GM19238 (cell line): ENCODE measurements around the gene GPR78.
"Not testable (repeated sequence)": the region's sequence is repeated elsewhere in the genome, so short reads cannot be mapped to it uniquely, and the experiment has no call there.

ENCODE experiments used
- DNase-seq: peaks from one replicate; pipeline ENCODE4 v3.0.0; 2011; ENCODE audit warnings: low spot score; ENCODE audit not compliant: insufficient read length

The GPR78 gene

GRCh38 chr4:8614365-8615193, 34.4 kb downstream of the GPR78 start:
- no peak for DNase-seq

DNA sequence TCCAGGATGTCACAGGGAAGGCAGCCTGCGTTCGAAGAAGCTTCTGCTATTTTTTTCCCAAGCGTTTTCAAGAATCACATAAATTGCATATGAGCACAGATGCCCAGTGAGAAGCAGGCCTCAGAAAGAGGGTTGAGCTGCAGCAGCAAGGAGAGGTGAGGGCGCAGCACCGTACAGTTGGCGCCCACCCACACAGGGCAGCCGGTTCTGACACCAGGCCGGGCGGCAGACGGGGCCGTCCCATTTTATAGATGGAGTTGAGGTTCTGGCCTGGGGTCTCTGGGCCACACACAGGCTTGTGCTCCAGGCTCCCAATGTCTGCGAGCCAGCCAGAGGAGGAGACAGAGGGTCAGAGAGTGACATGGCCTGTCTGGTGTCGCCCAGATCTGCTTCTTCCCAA, 35.2 kb downstream of the GPR78 start:
- no peak for DNase-seq

- no peak for DNase-seq
These were observed 36.0 kb downstream of the GPR78 start for GRCh38 chr4:8615921-8616787.

- DNase-seq = no peak
These were observed 36.6 kb downstream of the GPR78 start for GRCh38 chr4:8616831-8617230.

- DNase-seq = no peak
These were observed 37.4 kb downstream of the GPR78 start for GRCh38 chr4:8617486-8618040.

DNA sequence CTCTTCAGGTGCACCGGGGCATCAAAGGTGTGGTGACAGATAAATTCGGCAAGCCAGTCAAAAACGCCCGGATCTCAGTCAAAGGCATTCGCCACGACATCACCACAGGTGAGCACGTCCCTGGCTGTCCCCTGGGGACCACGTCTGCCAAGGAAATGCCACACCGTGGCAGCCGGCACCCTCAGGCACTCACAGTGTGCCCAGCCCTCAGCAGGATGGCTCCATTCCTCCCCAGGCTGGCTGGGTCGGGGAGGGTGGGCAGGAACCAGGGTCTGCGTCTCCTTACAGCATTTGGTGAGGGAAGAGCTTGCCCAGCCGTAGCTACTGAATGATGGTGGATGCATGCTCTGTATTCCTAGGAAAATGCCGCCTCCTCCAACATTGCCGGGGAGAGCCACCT, 38.2 kb downstream of the GPR78 start:
- DNase-seq = no peak

DNA sequence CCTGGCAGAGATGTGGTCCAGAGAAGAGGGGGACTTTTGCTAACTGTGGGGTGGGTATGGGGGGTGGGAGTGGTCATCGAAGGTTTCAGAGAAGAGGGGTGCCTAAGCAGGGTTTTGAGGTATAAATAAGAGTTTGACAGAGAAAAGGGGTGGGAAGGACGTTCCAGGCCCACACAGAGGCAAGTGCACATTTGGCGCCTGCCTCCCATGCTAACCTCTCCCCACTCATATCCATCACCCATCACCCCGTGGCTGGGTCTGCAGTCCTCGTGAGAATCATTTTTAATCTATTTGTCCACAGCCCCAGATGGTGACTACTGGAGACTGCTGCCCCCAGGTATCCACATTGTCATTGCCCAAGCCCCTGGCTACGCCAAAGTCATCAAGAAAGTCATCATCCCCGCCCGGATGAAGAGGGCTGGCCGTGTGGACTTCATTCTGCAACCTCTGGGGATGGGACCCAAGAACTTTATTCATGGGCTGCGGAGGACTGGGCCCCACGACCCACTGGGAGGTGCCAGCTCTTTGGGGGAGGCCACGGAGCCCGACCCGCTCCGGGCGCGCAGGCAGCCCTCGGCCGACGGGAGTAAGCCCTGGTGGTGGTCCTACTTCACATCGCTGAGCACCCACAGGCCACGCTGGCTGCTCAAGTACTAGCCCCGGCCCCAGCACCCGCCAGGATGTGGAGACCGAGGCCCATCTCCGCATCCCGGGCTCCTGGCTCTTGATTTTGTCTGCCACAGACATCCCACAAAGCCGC, 38.9 kb downstream of the GPR78 start:
- no peak for DNase-seq

DNA sequence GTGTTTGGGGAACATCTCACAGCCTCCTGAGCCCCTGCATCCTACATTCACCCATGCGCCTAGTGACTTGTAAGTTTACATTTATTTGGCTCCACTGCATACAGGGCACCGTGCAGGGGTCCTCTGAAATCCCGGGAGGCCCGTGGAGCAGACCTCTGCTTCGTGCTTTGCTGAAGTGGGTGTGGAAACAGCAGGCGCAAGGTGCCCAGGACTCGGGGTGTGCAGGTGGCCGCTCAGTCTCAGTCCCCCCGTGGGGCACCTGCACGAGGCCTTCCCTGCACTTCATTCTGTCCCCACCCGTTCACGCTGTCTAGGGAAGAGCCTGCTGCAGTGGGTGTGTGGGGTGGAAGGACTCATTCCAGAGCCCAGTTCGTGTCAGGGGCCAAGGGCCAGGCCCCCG, 40.9 kb downstream of the GPR78 start:
- DNase-seq = not testable (repeated sequence)

DNA sequence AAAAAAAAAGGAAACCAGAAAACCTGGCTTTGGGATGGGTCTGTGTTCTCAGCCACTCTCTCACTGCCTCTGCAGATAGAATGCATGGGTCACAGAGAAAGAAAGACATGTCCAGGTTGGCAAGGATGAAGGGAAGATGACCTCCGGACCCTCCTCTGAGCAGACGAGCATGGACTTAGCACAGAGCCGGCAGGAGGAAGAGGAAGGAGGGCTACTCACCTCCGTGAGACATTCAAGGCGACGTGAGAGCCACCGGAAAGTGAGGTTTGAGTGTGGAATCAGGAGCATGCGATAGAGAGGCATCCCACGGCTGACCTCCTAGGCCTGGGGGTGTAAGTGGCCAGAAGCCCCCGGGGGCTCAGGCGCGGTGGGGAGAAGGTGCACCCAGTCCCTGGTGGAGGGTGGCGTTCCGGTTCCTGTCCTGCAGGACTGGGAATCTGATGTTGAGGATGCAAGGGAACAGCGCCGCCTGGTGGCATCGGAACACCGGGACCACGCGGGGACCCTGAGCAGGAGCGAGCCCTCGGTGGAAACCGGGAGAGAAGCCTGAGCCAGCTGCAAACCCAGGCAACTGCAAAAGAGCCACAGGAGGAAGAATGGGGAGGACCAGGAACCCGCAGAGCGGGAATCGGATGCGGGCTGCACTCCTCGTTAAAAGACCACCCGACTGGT, 44.5 kb downstream of the GPR78 start:
- not testable (repeated sequence) for DNase-seq

DNA sequence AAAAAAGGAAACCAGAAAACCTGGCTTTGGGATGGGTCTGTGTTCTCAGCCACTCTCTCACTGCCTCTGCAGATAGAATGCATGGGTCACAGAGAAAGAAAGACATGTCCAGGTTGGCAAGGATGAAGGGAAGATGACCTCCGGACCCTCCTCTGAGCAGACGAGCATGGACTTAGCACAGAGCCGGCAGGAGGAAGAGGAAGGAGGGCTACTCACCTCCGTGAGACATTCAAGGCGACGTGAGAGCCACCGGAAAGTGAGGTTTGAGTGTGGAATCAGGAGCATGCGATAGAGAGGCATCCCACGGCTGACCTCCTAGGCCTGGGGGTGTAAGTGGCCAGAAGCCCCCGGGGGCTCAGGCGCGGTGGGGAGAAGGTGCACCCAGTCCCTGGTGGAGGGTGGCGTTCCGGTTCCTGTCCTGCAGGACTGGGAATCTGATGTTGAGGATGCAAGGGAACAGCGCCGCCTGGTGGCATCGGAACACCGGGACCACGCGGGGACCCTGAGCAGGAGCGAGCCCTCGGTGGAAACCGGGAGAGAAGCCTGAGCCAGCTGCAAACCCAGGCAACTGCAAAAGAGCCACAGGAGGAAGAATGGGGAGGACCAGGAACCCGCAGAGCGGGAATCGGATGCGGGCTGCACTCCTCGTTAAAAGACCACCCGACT, 50.2 kb downstream of the GPR78 start:
- not testable (repeated sequence) for DNase-seq

DNA sequence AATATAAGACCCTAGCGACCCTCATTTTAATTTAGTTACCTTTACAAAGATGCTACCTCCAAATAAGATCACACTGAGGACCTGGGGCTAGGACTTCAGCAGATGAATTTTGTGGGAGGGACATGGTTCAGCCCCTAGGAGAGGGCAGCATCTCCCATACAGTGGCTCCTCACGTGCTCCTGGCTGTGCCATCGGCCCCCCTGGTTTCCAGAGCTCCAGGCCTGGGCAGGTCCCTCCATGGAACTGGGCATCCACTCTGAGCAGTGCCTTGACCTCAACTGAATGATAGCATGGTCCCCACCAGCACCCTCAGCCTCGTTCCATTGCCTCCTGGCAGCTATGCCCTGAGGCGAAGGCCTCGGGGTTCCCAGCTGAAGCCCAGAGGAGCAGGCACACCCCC, 51.7 kb downstream of the GPR78 start:
- not testable (repeated sequence) for DNase-seq

- not testable (repeated sequence) for DNase-seq
These were observed 54.6 kb downstream of the GPR78 start for GRCh38 chr4:8634773-8635172.

DNA sequence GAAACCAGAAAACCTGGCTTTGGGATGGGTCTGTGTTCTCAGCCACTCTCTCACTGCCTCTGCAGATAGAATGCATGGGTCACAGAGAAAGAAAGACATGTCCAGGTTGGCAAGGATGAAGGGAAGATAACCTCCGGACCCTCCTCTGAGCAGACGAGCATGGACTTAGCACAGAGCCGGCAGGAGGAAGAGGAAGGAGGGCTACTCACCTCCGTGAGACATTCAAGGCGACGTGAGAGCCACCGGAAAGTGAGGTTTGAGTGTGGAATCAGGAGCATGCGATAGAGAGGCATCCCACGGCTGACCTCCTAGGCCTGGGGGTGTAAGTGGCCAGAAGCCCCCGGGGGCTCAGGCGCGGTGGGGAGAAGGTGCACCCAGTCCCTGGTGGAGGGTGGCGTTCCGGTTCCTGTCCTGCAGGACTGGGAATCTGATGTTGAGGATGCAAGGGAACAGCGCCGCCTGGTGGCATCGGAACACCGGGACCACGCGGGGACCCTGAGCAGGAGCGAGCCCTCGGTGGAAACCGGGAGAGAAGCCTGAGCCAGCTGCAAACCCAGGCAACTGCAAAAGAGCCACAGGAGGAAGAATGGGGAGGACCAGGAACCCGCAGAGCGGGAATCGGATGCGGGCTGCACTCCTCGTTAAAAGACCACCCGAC, 55.8 kb downstream of the GPR78 start:
- DNase-seq = not testable (repeated sequence)
